GM23248 (cell line): ENCODE results near the gene GCN1. TPM values are rescaled to one million over a fixed set of nuclear protein-coding genes. Genes with fewer than 3 reads are reported as not detected.

Experiments used
- DNase-seq: peaks from one replicate; pipeline ENCODE4 v3.0.0-alpha.2; 2015
- H2AFZ ChIP-seq: fragments of 200-600 bp; sonication (generic); 2 replicates; pipeline ENCODE4 v1.6.1; 2016; ENCODE audit warnings: antibody characterized with exemption
- H3F3A ChIP-seq: fragments of 200-600 bp; sonication (generic); 2 replicates; pipeline ENCODE4 v1.6.1; 2016; ENCODE audit warnings: mild to moderate bottlenecking, antibody characterized with exemption, mixed run types; ENCODE audit not compliant: insufficient read depth
- H3K27ac ChIP-seq: fragments of 200-600 bp; sonication (generic); 2 replicates; pipeline ENCODE4 v1.5.1; 2016; ENCODE audit warnings: mild to moderate bottlenecking
- H3K27me3 ChIP-seq: fragments of 200-600 bp; sonication (generic); replicated peaks from 2 replicates; pipeline ENCODE4 v1.6.1; 2016; ENCODE audit warnings: mild to moderate bottlenecking; ENCODE audit not compliant: insufficient read depth
- H3K36me3 ChIP-seq: fragments of 200-600 bp; sonication (generic); 2 replicates; pipeline ENCODE4 v1.6.1; 2016; ENCODE audit warnings: low read depth, mild to moderate bottlenecking
- H3K4me1 ChIP-seq: fragments of 200-600 bp; sonication (generic); 2 replicates; pipeline ENCODE4 v1.6.1; 2016; ENCODE audit warnings: mild to moderate bottlenecking; ENCODE audit not compliant: insufficient read depth
- H3K4me2 ChIP-seq: fragments of 200-600 bp; sonication (generic); one replicate; pipeline ENCODE4 v1.6.1; 2016; ENCODE audit warnings: mild to moderate bottlenecking; ENCODE audit not compliant: unreplicated experiment
- H3K4me3 ChIP-seq: fragments of 200-600 bp; sonication (generic); 2 replicates; pipeline ENCODE4 v1.5.1; 2016; ENCODE audit warnings: mild to moderate bottlenecking
- H3K79me2 ChIP-seq: fragments of 200-600 bp; sonication (generic); 2 replicates; pipeline ENCODE4 v1.6.1; 2016; ENCODE audit warnings: mild to moderate bottlenecking; ENCODE audit not compliant: insufficient read depth
- H3K9ac ChIP-seq: fragments of 200-600 bp; sonication (generic); 2 replicates; pipeline ENCODE4 v1.6.1; 2016; ENCODE audit warnings: mild to moderate bottlenecking
- H3K9me2 ChIP-seq: fragments of 200-600 bp; sonication (generic); 2 replicates; pipeline ENCODE4 v1.6.1; 2016; ENCODE audit warnings: mixed run types, mild to moderate bottlenecking, moderate library complexity; ENCODE audit not compliant: insufficient read depth
- H3K9me3 ChIP-seq: fragments of 200-600 bp; sonication (generic); one replicate; pipeline ENCODE4 v1.6.1; 2017; ENCODE audit warnings: low read depth
- H4K20me1 ChIP-seq: fragments of 200-600 bp; sonication (generic); 2 replicates; pipeline ENCODE4 v1.6.0; 2016; ENCODE audit not compliant: insufficient read depth
- EZH2 ChIP-seq: fragments of 200-600 bp; sonication (generic); IDR thresholded peaks from 2 replicates; pipeline ENCODE4 v1.6.1; 2018; ENCODE audit warnings: antibody characterized with exemption, mild to moderate bottlenecking; ENCODE audit not compliant: insufficient read depth, poor library complexity, severe bottlenecking
- EZH2phosphoT487 ChIP-seq: fragments of 200-600 bp; sonication (generic); IDR thresholded peaks from 2 replicates; pipeline ENCODE4 v1.6.1; 2018; ENCODE audit warnings: antibody characterized with exemption, moderate library complexity, mild to moderate bottlenecking, low read depth; ENCODE audit not compliant: insufficient read depth
- WGBS, 2 experiments: methylation state at CpG; one replicate each; pipeline ENCODE4 v1.1.6; 2015 to 2017; ENCODE audit warnings: low lambda C conversion rate in 2 of 2, low coverage in 1 of 2; ENCODE audit errors: missing lambda C conversion rate in 2 of 2; 5-methylcytosine and 5-hydroxymethylcytosine counted together
- in situ Hi-C: fragments of 300-500 bp; cut with MboI; formaldehyde crosslinking; loops from 2 replicates; pipeline ENCODE4 v1.15.0; 2020
- polyA plus RNA-seq: library from polyadenylated mRNA; unstranded; fragments of >200 nt; fragmentation: Nextera tagmentation; extraction: Ambion mirVana; gene quantifications from 2 replicates; pipeline ENCODE4 v1.2.1, GENCODE V29; 2016
- total RNA-seq: library from RNA; depleted of rRNA; stranded (reverse); fragments of >200 nt; shearing (Covaris generic); gene quantifications from 2 replicates; pipeline ENCODE4 v1.2.3, GENCODE V29; 2014

The GCN1 gene
- total and polyA plus RNA-seq, 2 experiments from 2014 or later, result 24.2 to 74.8 TPM

GRCh38 chr12:120103044-120103338 lies 91.5 kb downstream of the GCN1 start:
- no peak for DNase-seq
- Histone ChIP-seq H2AFZ (no peak overlapping the region), H3F3A (no peaks in the 10 kb centered on the region), H3K27ac (no peak overlapping the region), H3K4me1 (no peaks in the 10 kb centered on the region), H3K9ac (no peak overlapping the region), H3K36me3 (no peaks in the 10 kb centered on the region), H3K9me2 (no peaks in the 10 kb centered on the region), H3K4me3 (no peak overlapping the region), H3K9me3 (no peaks in the 10 kb centered on the region), H3K4me2 (no peak overlapping the region), H3K27me3 (no peaks in the 10 kb centered on the region), H4K20me1 (no peaks in the 10 kb centered on the region), H3K79me2 (peaks cover 91% of the 10 kb centered on the region)
- in situ Hi-C loops, result no loop called here
- no peak for TF ChIP-seq EZH2phosphoT487
- 93% methylated on average over 11 of the region's 11 CpGs for WGBS, 2 experiments

DNA sequence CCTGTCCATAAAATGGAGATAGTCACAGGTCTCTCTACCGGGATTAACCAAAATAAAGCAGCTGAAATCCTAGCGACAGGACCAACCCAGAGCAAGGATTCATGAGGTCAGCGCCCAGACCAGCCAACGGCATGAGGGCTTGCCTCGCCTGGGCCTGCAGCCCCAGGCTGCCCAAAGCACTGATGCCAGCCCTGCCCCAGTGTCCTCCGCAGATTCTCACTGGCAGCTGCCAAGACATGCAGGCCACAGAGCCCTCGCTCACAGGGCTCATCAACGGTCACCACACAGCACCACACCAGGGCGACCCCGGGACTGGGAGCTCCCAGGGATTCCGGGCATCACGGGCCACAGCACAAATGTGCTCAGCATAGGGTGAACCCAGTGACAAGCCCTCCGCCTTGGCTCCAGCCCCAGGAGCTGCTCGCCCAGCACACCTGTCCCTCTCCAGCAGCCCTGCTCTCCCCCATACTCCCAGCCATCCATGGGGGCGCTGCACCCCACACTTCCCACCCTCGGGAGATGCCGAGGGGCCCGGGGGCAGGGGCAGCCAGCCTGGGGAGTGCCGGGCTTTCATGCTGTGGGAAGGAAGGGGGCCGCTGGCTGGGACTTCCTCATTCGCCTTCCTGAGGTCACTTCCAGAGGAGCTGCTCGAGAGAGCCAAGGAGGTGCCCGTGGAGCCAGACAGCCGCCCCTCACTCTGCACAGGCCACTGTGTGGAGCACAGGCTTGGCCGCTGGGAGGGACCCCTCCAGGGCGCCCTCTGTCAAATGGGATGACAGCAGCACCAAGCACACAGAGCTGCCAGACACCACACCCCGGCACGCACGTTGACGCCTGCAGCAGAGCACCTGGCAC lies 92.1 kb downstream of the GCN1 start:
- H3K36me3 ChIP-seq, result 0 out of 2 replicates have a peak, but pooled peaks cover 2% of the 10 kb centered on the region
- H3K4me3 ChIP-seq, result no peak overlapping the region
- no peaks in the 10 kb centered on the region for H3K9me3 ChIP-seq
- no peak overlapping the region for H2AFZ ChIP-seq
- H3F3A ChIP-seq, result no peaks in the 10 kb centered on the region
- no peaks in the 10 kb centered on the region for H3K4me1 ChIP-seq
- H3K27me3 ChIP-seq, result no peaks in the 10 kb centered on the region
- no peak overlapping the region for H3K9ac ChIP-seq
- H3K27ac ChIP-seq, result no peak overlapping the region
- TF ChIP-seq EZH2 (no peak), EZH2phosphoT487 (no peak)
- no peaks in the 10 kb centered on the region for H3K9me2 ChIP-seq
- H3K4me2 ChIP-seq, result no peak overlapping the region
- peaks cover 88% of the 10 kb centered on the region for H3K79me2 ChIP-seq
- in situ Hi-C loops, result no loop called here
- no peaks in the 10 kb centered on the region for H4K20me1 ChIP-seq
- no peak for DNase-seq
- 91 to 93% methylated on average over 22 to 30 of the region's 30 CpGs for WGBS, 2 experiments

GRCh38 chr12:120101617-120102016 lies 92.9 kb downstream of the GCN1 start:
- in situ Hi-C loops, result no loop called here
- Histone ChIP-seq H3K36me3 (peaks cover 5% of the 10 kb centered on the region; the same call in 1 of the 2 replicates), H3K9ac (no peak overlapping the region), H3K4me1 (no peaks in the 10 kb centered on the region), H3K4me3 (no peak overlapping the region), H3K4me2 (no peak overlapping the region), H4K20me1 (no peaks in the 10 kb centered on the region), H3K79me2 (peaks cover 87% of the 10 kb centered on the region), H3K27me3 (no peaks in the 10 kb centered on the region), H3K9me2 (no peaks in the 10 kb centered on the region), H3K9me3 (no peaks in the 10 kb centered on the region), H3F3A (no peaks in the 10 kb centered on the region), H2AFZ (no peak overlapping the region), H3K27ac (no peak overlapping the region)
- TF ChIP-seq EZH2phosphoT487, result no peak
- no peak for TF ChIP-seq EZH2
- WGBS, 2 experiments, result 85 to 88% methylated on average over 12 to 13 of the region's 13 CpGs
- DNase-seq, result no peak

DNA sequence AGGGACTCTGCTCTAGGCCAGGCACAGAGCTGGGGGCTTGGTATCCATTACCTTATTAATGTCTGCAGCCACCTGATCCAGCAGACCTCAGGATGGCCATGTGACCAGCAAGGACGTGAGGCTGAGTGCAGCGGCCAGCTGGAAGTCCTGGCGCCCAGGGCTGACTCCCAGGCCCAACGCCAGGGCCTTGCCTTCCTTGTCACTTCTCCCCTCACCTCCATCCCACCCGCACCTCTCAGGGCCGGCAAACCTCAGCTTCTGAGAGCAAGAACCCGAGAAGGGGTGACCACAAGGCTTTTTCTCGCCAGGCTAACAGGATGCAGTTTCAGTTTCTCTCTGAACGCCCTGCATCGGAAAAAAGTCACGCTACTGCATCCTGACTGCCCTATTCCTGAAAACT lies 93.3 kb downstream of the GCN1 start:
- WGBS, 2 experiments, result 64 to 76% methylated on average over 11 of the region's 11 CpGs
- no peak overlapping the region for H2AFZ ChIP-seq

More for the DNA sequence above, 93.3 kb downstream of the GCN1 start:
- Histone ChIP-seq H3K9ac (no peak overlapping the region), H3K4me2 (no peak overlapping the region), H3K27me3 (no peaks in the 10 kb centered on the region), H3K36me3 (peaks cover 5% of the 10 kb centered on the region; the same call in 1 of the 2 replicates), H4K20me1 (no peaks in the 10 kb centered on the region), H3F3A (no peaks in the 10 kb centered on the region), H3K27ac (no peak overlapping the region), H3K4me3 (no peak overlapping the region), H3K9me2 (no peaks in the 10 kb centered on the region), H3K79me2 (peaks cover 82% of the 10 kb centered on the region), H3K9me3 (no peaks in the 10 kb centered on the region), H3K4me1 (no peaks in the 10 kb centered on the region)
- TF ChIP-seq EZH2phosphoT487, result no peak
- no peak for TF ChIP-seq EZH2
- DNase-seq, result no peak
- in situ Hi-C loops, result no loop called here
